ENCODE results near the gene MIEN1. TPM values are rescaled to one million over a fixed set of nuclear protein-coding genes. Genes with fewer than 3 reads are reported as not detected.

The MIEN1 gene
- total and polyA plus RNA-seq, 2 of the 13 experiments (the other 11 are each of a cell fraction or from before 2014, with no cell fraction given), result 40.6 to 56.6 TPM

- TF ChIP-seq NFAT5 (CRISPR knock-in tag; IDR thresholded peaks at IDR 0.05) (0 out of 2 replicates have a peak, but pooled peaks have one; percentile 58), ZNF672 (CRISPR knock-in tag; IDR thresholded peaks at IDR 0.05) (no peak), TOPORS (CRISPR knock-in tag; IDR thresholded peaks at IDR 0.05) (no peak), FOXP1 (IDR thresholded peaks at IDR 0.05) (no peak), FOXP1 (CRISPR knock-in tag; IDR thresholded peaks at IDR 0.05) (no peak), ZNF83 (CRISPR knock-in tag; IDR thresholded peaks at IDR 0.05; ENCODE audit: borderline replicate concordance) (no peak), ZBTB8A (CRISPR knock-in tag; IDR thresholded peaks at IDR 0.05; ENCODE audit: borderline replicate concordance, low read depth) (no peak), SMAD3 (CRISPR knock-in tag; IDR thresholded peaks at IDR 0.05) (no peak), ZNF678 (CRISPR knock-in tag; IDR thresholded peaks at IDR 0.05) (peak; percentile 25; the same call in 1 of the 2 replicates), ZNF543 (CRISPR knock-in tag; IDR thresholded peaks at IDR 0.05) (peak; percentile 17; the same call in 1 of the 2 replicates), ZSCAN5A (CRISPR knock-in tag; IDR thresholded peaks at IDR 0.05; ENCODE audit: borderline replicate concordance) (no peak), ZNF687 (CRISPR knock-in tag; IDR thresholded peaks at IDR 0.05) (peak; percentile 25; the same call in 1 of the 2 replicates), NFE2L1 (CRISPR knock-in tag; IDR thresholded peaks at IDR 0.05; ENCODE audit: borderline replicate concordance) (0 out of 2 replicates have a peak, but pooled peaks have one; percentile 8), ZNF670 (CRISPR knock-in tag; IDR thresholded peaks at IDR 0.05; ENCODE audit: borderline replicate concordance) (no peak), MLX (CRISPR knock-in tag; IDR thresholded peaks at IDR 0.05) (no peak), ETS1 (CRISPR knock-in tag; IDR thresholded peaks at IDR 0.05) (peak; percentile 83; the same call in 1 of the 2 replicates), MED1 (CRISPR knock-in tag; IDR thresholded peaks at IDR 0.05) (no peak)
These were observed 9.6 kb upstream of the MIEN1 start (continued) for GRCh38 chr17:39739885-39740356.

Measured in HepG2 (cell line).